AG09309 (cell line): Measurements from ENCODE around the gene DPPA4.

Experiments
- DNase-seq: peaks from one replicate; pipeline ENCODE4 v3.0.0-alpha.2; 2010; ENCODE audit warnings: low read depth
- H3K4me3 ChIP-seq: 2 replicates; pipeline ENCODE4 v1.5.1; 2011; ENCODE audit warnings: mild to moderate bottlenecking, low read depth, low read length, moderate library complexity; ENCODE audit not compliant: control insufficient read depth
- CTCF ChIP-seq: IDR thresholded peaks from 2 replicates; pipeline ENCODE4 v1.5.1; 2011; ENCODE audit warnings: mild to moderate bottlenecking, low read depth, low read length, inconsistent platforms; ENCODE audit not compliant: insufficient read depth, control insufficient read depth; ENCODE audit errors: missing control alignments

Gene DPPA4

GRCh38 chr3:109339197-109339596 is 1.9 kb upstream of the DPPA4 start:
- TF ChIP-seq CTCF = no peak
- no peak for DNase-seq
- H3K4me3 ChIP-seq = no peak overlapping the region

GRCh38 chr3:109338322-109338721 is 976 bp upstream of the DPPA4 start:
- TF ChIP-seq CTCF = no peak

GRCh38 chr3:109336291-109336861 is 970 bp downstream of the DPPA4 start:
- no peak for TF ChIP-seq CTCF
- DNase-seq = no peak
- H3K4me3 ChIP-seq = peak overlapping the region; percentile 16

More at GRCh38 chr3:109338322-109338721, 976 bp upstream of the DPPA4 start:
- no peak overlapping the region for H3K4me3 ChIP-seq
- no peak for DNase-seq

GRCh38 chr3:109334572-109334971 is 2.8 kb downstream of the DPPA4 start:
- no peak for DNase-seq
- no peak overlapping the region for H3K4me3 ChIP-seq
- TF ChIP-seq CTCF = no peak

GRCh38 chr3:109331692-109332091 is 5.7 kb downstream of the DPPA4 start:
- no peak for TF ChIP-seq CTCF
- H3K4me3 ChIP-seq = no peak overlapping the region
- no peak for DNase-seq

- no peak for DNase-seq
- H3K4me3 ChIP-seq = no peak overlapping the region
- no peak for TF ChIP-seq CTCF
These were observed 6.9 kb downstream of the DPPA4 start for GRCh38 chr3:109330405-109330804.

- H3K4me3 ChIP-seq = no peak overlapping the region
- TF ChIP-seq CTCF = no peak
These were observed 9.1 kb downstream of the DPPA4 start for GRCh38 chr3:109328202-109328601.

More at GRCh38 chr3:109328202-109328601, 9.1 kb downstream of the DPPA4 start:
- DNase-seq = no peak
